Peyer's patch (tissue), 4 donors: Measurements from ENCODE around the gene PLEKHA7.

ENCODE experiments used
- CTCF ChIP-seq, 6 experiments: fragments of 450-650 bp in 4 of 6; fragments of 200-600 bp in 2 of 6; sonication (generic) in 1 of 6; IDR thresholded peaks; one replicate each; pipeline ENCODE4 v1.5.1; 2017 to 2019; ENCODE audit warnings: antibody characterized with exemption in 6 of 6, mild to moderate bottlenecking in 3 of 6, moderate library complexity in 1 of 6
- POLR2A ChIP-seq, 2 donors: fragments of 450-650 bp; IDR thresholded peaks; one replicate each; pipeline ENCODE4 v1.5.1; 2017; ENCODE audit warnings: antibody characterized with exemption in 2 of 2, mild to moderate bottlenecking in 2 of 2, moderate library complexity in 2 of 2

- TF ChIP-seq CTCF (IDR thresholded peaks at IDR 0.05) (no peak), POLR2A (IDR thresholded peaks at IDR 0.05) (no peak)
Measured at GRCh38 chr11:16745950-16746605, 268.1 kb downstream of the PLEKHA7 start.
